GM21447 (cell line): ENCODE measurements around the gene CCNT2.
A peak's percentile ranks its signal among the peaks of the same experiment; 100 is the strongest.
"Not testable (repeated sequence)": the region's sequence is repeated elsewhere in the genome, so short reads cannot be mapped to it uniquely, and the experiment has no call there.

Source experiments
- ATAC-seq: cut with Tn5 transposase; IDR thresholded peaks from one replicate; pipeline ENCODE4 v1.9.1; 2021; ENCODE audit not compliant: unreplicated experiment

CCNT2 gene

DNA sequence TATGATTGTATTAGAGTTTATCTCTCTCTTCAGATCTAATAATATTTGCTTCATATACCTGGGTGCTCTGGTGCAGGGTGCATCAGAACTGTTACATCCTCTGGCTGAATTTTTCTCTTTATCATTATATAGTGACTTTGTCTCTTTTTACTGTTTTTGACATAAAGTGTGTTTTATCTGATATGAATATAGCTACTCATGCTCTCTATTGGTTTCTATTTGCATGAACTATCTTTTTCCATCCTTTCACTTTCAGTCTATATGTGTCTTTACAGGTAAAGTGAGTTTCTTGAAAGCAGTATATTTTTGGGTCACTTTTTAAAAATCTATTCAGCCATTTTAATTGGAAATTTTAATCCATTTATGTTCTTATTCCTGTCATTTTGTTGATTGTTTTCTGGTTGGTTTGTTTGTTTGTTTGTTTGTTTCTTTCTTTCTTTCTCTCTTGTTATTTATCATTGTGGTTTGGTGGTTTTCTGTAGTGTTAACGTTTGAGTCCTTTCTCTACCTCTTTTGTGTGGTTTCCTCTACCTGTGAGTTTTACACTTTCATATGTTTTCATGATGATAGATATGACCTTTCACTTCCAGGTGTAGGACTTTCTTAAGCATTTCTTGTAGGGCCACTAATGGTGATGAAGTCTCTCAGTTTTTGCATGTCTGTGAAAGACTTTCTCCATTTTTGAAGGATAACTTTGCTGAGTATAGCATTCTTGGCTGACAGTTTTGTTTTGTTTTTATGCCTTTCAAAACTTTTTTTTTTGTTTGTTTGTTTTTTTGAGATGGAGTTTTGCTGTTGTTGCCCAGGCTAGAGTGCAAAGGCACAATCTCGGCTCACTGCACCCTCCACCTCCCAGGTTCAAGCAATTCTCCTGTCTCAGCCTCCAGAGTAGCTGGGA is 54.9 kb downstream of the CCNT2 start:
- ATAC-seq, result peak; percentile 87

DNA sequence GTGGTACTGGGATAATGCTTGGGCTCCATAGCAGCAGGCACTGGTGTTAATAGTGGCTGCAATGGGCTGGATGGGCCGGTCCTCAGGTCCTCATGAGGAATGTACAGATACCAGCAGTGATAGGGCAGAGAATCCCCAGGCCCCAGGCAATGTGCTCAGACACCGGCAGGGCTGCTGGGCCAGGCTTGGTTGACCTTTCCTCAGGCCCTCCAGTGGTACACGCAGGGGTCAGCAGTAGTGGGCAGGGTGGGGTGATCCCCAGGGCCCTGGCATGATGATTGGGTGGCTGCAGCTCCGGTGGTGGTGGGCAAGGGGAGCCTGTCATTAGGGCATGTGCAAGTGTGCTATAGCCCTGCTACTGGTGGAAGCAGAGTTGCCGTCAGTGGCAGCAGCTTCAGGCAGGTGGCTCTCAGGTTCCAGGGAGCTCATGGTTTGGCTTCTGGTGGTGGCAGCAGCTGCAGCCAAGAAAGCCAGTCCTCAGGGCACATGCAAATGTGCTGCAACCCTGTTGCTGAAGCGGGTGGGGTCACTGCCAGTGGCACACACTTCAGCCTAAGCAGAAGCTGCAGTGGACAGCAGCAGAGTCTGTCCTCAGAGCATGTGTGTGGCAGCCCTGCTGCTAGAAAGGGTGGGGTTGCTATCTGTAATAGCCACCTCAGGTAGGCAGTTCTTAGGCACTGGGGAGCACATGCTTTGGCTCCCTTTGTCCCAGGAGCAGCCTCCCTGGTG is 56.8 kb downstream of the CCNT2 start:
- ATAC-seq, result no peak

DNA sequence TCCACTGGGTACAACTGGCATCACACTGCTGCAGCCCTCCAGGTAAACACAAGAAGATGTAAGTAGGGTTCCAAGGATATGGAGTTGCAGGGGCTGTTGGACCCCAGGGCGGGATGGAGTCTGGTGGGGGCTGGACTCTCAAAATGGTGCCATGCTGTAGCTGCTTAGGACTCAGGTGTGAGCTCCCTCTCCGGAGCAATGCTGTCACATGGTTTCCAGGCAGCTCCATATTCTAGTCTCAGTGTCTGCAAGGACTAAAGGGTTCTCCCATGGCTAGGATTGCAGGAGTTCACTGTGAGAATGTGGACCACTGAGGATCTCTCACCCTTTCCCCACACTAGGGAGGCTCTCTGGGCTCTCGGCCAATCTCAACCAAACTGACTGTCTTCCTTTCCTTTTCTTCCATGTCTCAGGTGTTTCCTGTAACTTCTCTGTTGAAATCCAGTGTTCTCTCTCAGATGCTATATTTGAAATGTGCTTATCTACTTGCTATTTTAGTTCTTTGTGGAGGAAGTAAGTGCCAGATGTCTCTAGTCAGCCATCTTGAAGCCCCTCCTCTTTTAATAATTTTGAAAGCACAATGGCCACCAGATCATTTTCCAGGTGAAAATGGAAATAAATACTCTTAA is 57.6 kb downstream of the CCNT2 start:
- ATAC-seq, result no peak

DNA sequence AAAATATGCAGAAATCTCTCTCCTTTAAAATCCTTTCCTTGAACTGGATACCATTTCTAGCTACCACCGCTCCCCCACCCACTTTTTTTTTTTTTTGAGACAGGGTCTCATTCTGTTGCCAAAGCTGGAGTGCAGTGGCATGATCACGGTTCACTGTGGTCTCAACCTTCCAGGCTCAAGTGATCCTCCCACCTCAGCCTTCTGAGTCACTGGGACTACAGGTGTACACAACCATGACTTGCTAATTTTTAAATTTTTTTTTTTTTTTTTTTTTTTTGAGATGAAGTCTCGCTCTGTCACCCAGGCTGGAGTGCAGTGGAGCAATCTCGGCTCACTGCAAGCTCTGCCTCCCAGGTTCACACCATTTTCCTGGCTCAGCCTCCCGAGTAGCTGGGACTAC is 58.5 kb downstream of the CCNT2 start:
- not testable (repeated sequence) for ATAC-seq

DNA sequence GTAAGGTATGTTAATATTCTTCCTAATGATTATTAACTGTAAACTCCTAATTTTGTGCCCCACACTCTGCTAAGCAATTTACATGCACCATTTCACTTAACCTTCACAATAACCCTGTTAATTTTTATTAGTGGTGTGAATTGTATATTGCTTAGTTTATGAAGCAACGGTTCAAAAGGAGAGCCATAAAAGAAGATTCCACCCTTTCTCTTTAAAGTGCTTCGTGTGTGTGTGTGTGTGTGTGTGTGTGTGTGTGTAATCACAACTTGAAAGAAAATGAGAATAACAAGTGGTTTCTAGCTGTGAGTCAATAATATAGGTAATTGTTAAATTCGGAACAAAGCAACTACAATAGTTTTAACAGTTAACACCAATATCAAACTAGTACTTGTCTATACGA is 60.6 kb downstream of the CCNT2 start:
- ATAC-seq, result no peak

DNA sequence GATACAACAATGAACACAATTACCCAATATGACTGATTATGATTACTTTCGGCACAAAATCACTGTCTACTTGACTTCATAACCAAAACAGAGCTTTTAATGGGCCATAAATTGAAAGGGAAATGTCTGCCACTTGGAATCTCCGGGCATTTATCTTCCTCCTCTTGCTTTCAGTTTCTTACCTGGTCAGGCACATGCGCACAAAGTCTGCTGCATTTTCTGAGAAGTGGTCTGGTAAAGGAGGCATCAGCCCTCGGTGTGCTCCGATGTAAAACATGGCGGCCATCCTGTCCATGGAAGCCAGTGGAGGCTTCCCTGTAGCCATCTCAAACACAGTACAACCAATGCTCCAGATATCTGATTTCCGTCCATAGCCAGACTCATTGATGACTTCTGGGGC is 62.0 kb downstream of the CCNT2 start:
- ATAC-seq, result no peak

DNA sequence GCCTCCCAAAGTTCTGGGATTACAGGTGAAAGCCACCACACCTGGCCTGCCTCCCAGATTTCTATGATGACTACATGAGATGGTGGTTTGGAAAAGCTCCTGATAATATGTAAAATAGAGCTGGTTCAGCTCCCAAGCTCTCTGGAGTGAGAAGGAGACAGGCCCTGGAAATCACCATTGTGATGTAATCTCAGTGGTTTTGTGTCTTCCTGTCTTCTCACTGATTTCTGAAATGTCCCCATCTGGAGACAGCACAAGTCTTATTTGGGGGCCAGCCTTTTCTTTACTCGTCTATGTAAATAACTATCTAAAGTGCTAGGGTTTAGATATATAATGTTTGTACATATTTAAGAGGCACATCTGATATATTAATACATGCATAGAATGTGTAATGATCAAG is 64.0 kb downstream of the CCNT2 start:
- no peak for ATAC-seq

DNA sequence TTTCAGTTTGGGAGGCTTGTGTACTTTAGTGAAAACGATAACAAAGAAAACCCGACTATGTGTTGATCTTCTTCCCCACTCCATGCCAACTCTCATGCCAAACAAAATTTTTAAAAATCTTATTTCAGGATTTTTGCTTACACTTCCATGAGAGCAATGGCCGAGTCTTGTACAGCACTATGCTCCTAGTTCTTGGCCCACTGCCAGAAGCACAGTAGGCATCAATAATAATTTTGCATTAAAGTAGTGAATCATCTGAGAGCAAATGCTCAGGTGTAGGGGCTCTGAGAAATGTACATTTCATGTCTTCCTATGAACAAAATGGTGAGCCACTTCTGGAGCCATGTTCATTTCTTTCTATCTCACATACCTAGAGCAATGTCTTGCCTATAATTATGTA is 66.4 kb downstream of the CCNT2 start:
- no peak for ATAC-seq

DNA sequence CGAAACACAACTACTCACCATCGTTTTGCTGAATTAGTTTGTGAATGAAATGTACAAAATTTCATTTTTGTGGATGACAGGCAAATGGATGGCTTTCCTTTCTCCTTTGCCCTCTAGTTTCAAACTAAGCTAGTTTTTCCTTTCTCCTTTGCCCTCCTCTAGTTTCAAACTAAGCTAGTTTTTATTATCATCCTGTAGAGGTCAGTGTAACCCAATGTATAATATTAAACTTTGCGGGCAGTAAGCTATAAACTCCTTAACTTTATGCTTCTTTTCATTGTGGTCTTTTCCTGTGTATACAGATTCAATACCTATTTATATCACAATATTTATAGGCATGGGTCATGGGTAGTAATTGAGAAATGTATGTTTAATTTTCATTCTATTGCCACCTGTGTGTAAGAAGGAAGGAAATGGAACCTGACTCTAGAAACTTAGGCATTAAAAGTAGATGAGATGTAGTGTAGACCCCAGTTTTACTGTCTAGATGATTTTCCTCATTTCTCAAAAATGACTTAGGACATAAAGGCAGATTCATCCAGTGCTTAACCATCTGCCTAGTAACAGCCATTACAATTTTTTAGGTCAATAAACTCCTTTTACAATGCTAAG is 70.5 kb downstream of the CCNT2 start:
- ATAC-seq, result no peak

DNA sequence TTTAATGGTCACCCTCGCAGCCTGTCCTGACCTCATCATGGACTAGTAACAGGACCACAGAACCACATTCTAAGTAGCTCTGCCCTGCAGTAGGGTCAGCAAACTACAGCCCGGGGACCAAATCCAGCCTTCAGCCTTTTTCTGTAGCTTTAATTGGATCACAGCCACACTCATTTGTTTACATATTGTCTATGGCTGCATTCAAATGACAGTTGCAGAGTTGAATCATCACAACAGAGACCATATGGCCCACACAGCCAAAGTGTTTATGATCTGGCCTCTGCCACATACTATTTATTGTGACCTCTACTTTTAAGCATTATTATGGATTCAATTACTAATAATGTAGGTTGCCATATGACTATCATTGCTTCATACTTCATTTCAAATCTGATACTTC is 80.9 kb downstream of the CCNT2 start:
- no peak for ATAC-seq

DNA sequence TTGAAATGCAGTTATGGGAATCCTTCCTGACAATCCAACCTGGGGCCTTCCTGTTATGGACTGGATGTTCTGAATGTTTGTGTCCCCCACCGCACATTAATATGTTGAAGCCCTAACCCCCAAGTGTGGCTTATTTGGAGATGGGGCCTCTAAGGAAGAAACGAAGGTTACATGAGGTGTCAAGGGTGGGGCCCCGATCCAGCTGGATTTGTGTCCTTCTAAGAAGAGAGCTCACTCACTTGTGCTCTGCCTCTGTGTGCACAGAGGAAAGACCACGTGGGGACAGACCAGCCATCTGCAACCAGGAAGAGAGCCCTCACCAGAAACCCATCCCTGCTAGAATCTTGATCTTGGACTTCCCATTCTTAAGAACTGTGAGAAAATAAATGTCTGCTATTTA is 84.2 kb downstream of the CCNT2 start:
- no peak for ATAC-seq

DNA sequence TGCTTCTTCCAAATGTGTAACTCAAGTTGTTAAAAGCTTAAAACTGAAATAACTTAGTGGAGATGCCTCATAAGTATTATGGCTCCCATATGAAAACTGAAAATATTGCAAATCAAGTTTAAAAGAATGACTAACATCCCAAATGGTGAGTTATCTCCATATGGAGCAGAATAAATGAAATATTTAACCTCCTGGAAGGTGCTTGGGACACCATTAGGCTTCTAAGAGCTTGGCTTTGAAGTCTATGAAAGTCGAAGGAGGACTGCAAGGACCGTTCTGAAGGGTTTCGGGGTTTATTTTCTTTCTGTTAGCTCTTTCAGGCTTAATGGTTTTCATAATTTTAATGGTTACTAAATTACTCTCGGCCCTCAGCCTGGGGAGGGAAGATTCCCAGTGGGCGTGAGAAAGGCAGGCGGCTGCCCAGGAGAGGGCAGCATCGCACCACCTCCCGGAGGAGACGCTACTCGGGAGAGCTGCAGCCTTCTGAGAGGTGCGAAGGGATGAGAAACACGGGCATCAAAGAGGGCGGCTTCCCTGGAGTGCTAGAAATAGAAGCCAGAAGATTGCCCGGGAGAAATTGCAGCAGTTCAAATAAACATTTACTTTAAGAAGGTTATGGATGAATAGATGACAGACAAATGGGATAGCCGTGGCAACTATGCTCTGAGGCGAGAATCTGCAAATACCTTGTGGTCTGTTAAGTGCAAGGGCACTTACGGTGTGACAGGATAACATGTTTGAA is 85.6 kb downstream of the CCNT2 start:
- ATAC-seq, result peak; percentile 81

DNA sequence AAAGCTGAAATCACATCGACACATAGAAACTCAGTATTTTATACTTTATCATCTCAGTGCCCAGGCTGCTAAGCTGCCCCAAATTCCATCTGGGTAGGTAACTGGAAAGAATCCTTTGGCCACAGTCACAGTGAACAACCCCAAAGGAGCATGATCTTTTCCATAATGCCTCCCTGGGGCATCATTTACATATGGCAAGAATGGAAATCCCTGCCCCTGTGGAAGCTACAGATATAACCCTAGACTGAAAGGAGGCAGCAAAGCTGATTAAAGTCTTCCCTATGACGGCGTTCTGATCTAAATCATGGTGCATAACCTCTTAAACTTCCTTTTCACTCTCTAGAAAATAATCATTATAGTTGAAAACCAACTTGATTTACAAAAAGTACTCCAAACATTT is 87.1 kb downstream of the CCNT2 start:
- ATAC-seq, result no peak
